ENCODE results near the gene ADGRL2. TPM values are rescaled to one million over a fixed set of nuclear protein-coding genes. Genes with fewer than 3 reads are reported as not detected.
A peak's percentile ranks its signal among the peaks of the same experiment; 100 is the strongest.

Gene ADGRL2
- total RNA-seq, 1 donor from 2014 or later = 270 TPM

GRCh38 chr1:81889166-81889565 lies 88.4 kb downstream of the ADGRL2 start:
- H3K36me3 Mint-ChIP-seq = peaks cover 36% of the 10 kb centered on the region

GRCh38 chr1:81894867-81895266 lies 94.1 kb downstream of the ADGRL2 start:
- Mint-ChIP-seq H3K4me3 (no peak overlapping the region), H3K27ac (no peak overlapping the region), H3K4me1 (peaks cover 38% of the 10 kb centered on the region), H3K9me3 (no peaks in the 10 kb centered on the region), H3K36me3 (peaks cover 20% of the 10 kb centered on the region), H3K27me3 (ENCODE audit: insufficient read depth, low read depth) (no peaks in the 10 kb centered on the region)
- DNase-seq (ENCODE audit: low spot score) = no peak
- no peak overlapping the region for H3K4me3 ChIP-seq
- TF ChIP-seq CTCF (IDR thresholded peaks at IDR 0.05) = no peak
- TF ChIP-seq EZH2 (IDR thresholded peaks at IDR 0.05) = no peak
- no peak for TF ChIP-seq EZH2phosphoT487 (IDR thresholded peaks at IDR 0.05)
- H3K9ac ChIP-seq = no peak overlapping the region
- no peak overlapping the region for H3K4me2 ChIP-seq
- no peaks in the 10 kb centered on the region for H3K27me3 ChIP-seq
- no peaks in the 10 kb centered on the region for H3K36me3 ChIP-seq
- peaks cover 100% of the 10 kb centered on the region for H3K79me2 ChIP-seq (ENCODE audit: low read depth)
- H3K9me3 ChIP-seq (ENCODE audit: low read depth) = no peaks in the 10 kb centered on the region
- peaks cover 53% of the 10 kb centered on the region for H3K4me1 ChIP-seq
- no peak overlapping the region for H3K27ac ChIP-seq
- peaks cover 100% of the 10 kb centered on the region for H4K20me1 ChIP-seq (ENCODE audit: low read depth)
- peaks cover 35% of the 10 kb centered on the region for H3F3A ChIP-seq (ENCODE audit: low read depth)
- H2AFZ ChIP-seq (replicated peaks) = no peak overlapping the region

More at GRCh38 chr1:81889166-81889565, 88.4 kb downstream of the ADGRL2 start:
- peaks cover 4% of the 10 kb centered on the region for H3K27me3 Mint-ChIP-seq (ENCODE audit: insufficient read depth, low read depth)
- Histone ChIP-seq H3K9me3 (ENCODE audit: low read depth) (no peaks in the 10 kb centered on the region), H3K4me1 (peaks cover 21% of the 10 kb centered on the region), H3K27ac (no peak overlapping the region), H3K4me2 (no peak overlapping the region), H3K27me3 (no peaks in the 10 kb centered on the region), H3K79me2 (ENCODE audit: low read depth) (peaks cover 100% of the 10 kb centered on the region), H4K20me1 (ENCODE audit: low read depth) (peaks cover 100% of the 10 kb centered on the region), H3K36me3 (no peaks in the 10 kb centered on the region), H3K4me3 (no peak overlapping the region), H3K9ac (no peak overlapping the region), H2AFZ (replicated peaks) (no peak overlapping the region), H3F3A (ENCODE audit: low read depth) (peaks cover 12% of the 10 kb centered on the region)
- TF ChIP-seq CTCF (IDR thresholded peaks at IDR 0.05) (no peak), EZH2phosphoT487 (IDR thresholded peaks at IDR 0.05) (no peak), EZH2 (IDR thresholded peaks at IDR 0.05) (no peak)
- DNase-seq (ENCODE audit: low spot score) = no peak
- H3K27ac Mint-ChIP-seq = no peak overlapping the region
- no peak overlapping the region for H3K4me3 Mint-ChIP-seq
- no peaks in the 10 kb centered on the region for H3K9me3 Mint-ChIP-seq
- H3K4me1 Mint-ChIP-seq = peaks cover 17% of the 10 kb centered on the region

GRCh38 chr1:81899214-81899821 lies 98.6 kb downstream of the ADGRL2 start:
- no peaks in the 10 kb centered on the region for H3K27me3 ChIP-seq
- Mint-ChIP-seq H3K27ac (no peak overlapping the region), H3K9me3 (no peaks in the 10 kb centered on the region), H3K36me3 (peaks cover 22% of the 10 kb centered on the region), H3K4me1 (peaks cover 28% of the 10 kb centered on the region), H3K4me3 (no peak overlapping the region), H3K27me3 (ENCODE audit: insufficient read depth, low read depth) (no peaks in the 10 kb centered on the region)
- H3K4me3 ChIP-seq = no peak overlapping the region
- no peaks in the 10 kb centered on the region for H3K36me3 ChIP-seq
- H4K20me1 ChIP-seq (ENCODE audit: low read depth) = peaks cover 96% of the 10 kb centered on the region
- DNase-seq (ENCODE audit: low spot score) = no peak
- no peak overlapping the region for H2AFZ ChIP-seq (replicated peaks)
- H3K4me1 ChIP-seq = peaks cover 31% of the 10 kb centered on the region
- no peak overlapping the region for H3K4me2 ChIP-seq
- H3K9ac ChIP-seq = no peak overlapping the region
- peaks cover 50% of the 10 kb centered on the region for H3F3A ChIP-seq (ENCODE audit: low read depth)
- H3K27ac ChIP-seq = peak overlapping the region; percentile 55
- H3K79me2 ChIP-seq (ENCODE audit: low read depth) = peaks cover 100% of the 10 kb centered on the region
- H3K9me3 ChIP-seq (ENCODE audit: low read depth) = no peaks in the 10 kb centered on the region
- TF ChIP-seq EZH2 (IDR thresholded peaks at IDR 0.05) = no peak
- no peak for TF ChIP-seq CTCF (IDR thresholded peaks at IDR 0.05)
- TF ChIP-seq EZH2phosphoT487 (IDR thresholded peaks at IDR 0.05) = no peak

All from neural progenitor cell (in vitro differentiated cells).